Nephron (organoid): ENCODE data around the gene KRT82.

Source experiments
- H3K27ac Mint-ChIP-seq, 3 experiments: 2 replicates each; pipeline ENCODE4 v1.8.0; 2020; ENCODE audit warnings: mixed read lengths in 3 of 3, mild to moderate bottlenecking in 2 of 3, moderate library complexity in 1 of 3
- H3K27me3 Mint-ChIP-seq: 2 replicates; pipeline ENCODE4 v1.8.0; 2021; ENCODE audit warnings: low read depth, mild to moderate bottlenecking, moderate library complexity, mixed read lengths
- H3K36me3 Mint-ChIP-seq: 2 replicates; pipeline ENCODE4 v1.8.0; 2020; ENCODE audit warnings: low read depth, mixed read lengths
- H3K4me1 Mint-ChIP-seq: 2 replicates; pipeline ENCODE4 v1.8.0; 2020; ENCODE audit warnings: mixed read lengths
- H3K4me3 Mint-ChIP-seq, 3 experiments: 2 replicates each; pipeline ENCODE4 v1.8.0; 2020; ENCODE audit warnings: mild to moderate bottlenecking in 3 of 3, mixed read lengths in 3 of 3, moderate library complexity in 2 of 3
- H3K9me3 Mint-ChIP-seq: 2 replicates; pipeline ENCODE4 v1.8.0; 2020; ENCODE audit warnings: mixed read lengths
- TF ChIP-seq, protein P1 (sequence below), 3 experiments: fragments of 200-600 bp; sonication (generic); IDR thresholded peaks; one replicate each; pipeline ENCODE4 v1.5.0; 2021; ENCODE audit warnings: antibody characterized with exemption in 3 of 3; ENCODE audit not compliant: unreplicated experiment in 3 of 3

KRT82 gene

GRCh38 chr12:52441320-52441911, 35.3 kb upstream of the KRT82 start:
- TF ChIP-seq, protein P1, sequence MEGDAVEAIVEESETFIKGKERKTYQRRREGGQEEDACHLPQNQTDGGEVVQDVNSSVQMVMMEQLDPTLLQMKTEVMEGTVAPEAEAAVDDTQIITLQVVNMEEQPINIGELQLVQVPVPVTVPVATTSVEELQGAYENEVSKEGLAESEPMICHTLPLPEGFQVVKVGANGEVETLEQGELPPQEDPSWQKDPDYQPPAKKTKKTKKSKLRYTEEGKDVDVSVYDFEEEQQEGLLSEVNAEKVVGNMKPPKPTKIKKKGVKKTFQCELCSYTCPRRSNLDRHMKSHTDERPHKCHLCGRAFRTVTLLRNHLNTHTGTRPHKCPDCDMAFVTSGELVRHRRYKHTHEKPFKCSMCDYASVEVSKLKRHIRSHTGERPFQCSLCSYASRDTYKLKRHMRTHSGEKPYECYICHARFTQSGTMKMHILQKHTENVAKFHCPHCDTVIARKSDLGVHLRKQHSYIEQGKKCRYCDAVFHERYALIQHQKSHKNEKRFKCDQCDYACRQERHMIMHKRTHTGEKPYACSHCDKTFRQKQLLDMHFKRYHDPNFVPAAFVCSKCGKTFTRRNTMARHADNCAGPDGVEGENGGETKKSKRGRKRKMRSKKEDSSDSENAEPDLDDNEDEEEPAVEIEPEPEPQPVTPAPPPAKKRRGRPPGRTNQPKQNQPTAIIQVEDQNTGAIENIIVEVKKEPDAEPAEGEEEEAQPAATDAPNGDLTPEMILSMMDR (IDR thresholded peaks at IDR 0.05; ENCODE audit: unreplicated experiment in 3 of 3): no peak
- Mint-ChIP-seq H3K4me3 (no peak overlapping the region), H3K4me1 (peaks cover 6% of the 10 kb centered on the region), H3K9me3 (no peaks in the 10 kb centered on the region), H3K36me3 (no peaks in the 10 kb centered on the region), H3K27ac (no peak overlapping the region), H3K27me3 (peaks cover 16% of the 10 kb centered on the region)

DNA sequence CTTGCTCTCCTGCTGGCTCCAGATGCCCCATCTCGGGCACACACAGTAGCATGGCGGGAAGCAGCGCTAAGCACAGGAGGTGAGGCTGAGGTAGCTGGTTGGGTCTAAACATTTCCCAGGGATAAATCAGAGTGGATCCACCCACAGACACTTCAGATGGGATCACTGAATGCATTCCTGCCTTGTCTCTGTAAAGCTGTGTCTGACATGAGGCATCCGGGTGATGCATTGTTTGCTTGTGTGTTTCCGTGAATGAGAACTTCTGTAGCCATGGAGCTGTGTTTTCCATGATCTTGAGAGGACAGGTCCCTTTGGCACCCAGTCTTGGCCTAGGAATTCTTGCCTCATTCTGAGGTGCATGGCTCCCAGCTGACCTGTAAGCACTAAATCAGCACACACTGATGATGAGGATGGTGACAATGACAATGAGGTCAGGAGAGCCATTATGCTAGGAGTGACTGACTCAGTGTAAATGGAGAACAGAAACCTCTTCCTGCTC, 34.7 kb upstream of the KRT82 start:
- Mint-ChIP-seq H3K27me3 (peaks cover 15% of the 10 kb centered on the region), H3K36me3 (no peaks in the 10 kb centered on the region)

DNA sequence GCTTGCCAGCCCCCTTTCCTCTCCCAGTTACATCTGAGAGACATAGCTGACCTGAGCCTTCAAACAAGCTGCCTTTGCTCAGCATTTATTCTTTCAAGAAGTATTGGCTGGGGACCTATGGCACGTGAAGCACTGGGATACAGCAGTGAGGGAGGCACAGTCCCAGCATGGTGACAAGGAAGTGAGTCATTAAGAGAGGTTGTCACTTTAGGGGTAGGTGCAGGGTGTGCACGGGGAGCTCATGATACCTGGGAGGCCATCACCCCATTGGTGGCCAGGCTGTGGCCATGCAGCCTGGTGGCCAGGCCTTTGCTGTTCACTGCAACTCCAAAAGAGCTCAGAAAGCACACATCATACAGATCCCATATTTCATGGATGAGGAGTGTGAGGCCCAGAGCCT, 33.7 kb upstream of the KRT82 start:
- H3K36me3 Mint-ChIP-seq: no peaks in the 10 kb centered on the region
- H3K4me3 Mint-ChIP-seq: no peak overlapping the region
- H3K27me3 Mint-ChIP-seq: peaks cover 21% of the 10 kb centered on the region
- H3K4me1 Mint-ChIP-seq: peaks cover 6% of the 10 kb centered on the region
- H3K9me3 Mint-ChIP-seq: no peaks in the 10 kb centered on the region
- TF ChIP-seq, protein P1 (IDR thresholded peaks at IDR 0.05; ENCODE audit: unreplicated experiment in 3 of 3): no peak
- H3K27ac Mint-ChIP-seq: no peak overlapping the region

More for the DNA sequence above, 34.7 kb upstream of the KRT82 start:
- no peak overlapping the region for H3K4me3 Mint-ChIP-seq
- TF ChIP-seq, protein P1 (IDR thresholded peaks at IDR 0.05; ENCODE audit: unreplicated experiment in 3 of 3): no peak
- H3K9me3 Mint-ChIP-seq: no peaks in the 10 kb centered on the region
- H3K4me1 Mint-ChIP-seq: peaks cover 6% of the 10 kb centered on the region
- no peak overlapping the region for H3K27ac Mint-ChIP-seq

- H3K9me3 Mint-ChIP-seq: no peaks in the 10 kb centered on the region
- TF ChIP-seq, protein P1 (IDR thresholded peaks at IDR 0.05; ENCODE audit: unreplicated experiment in 3 of 3): no peak
- H3K27me3 Mint-ChIP-seq: peaks cover 24% of the 10 kb centered on the region
- H3K27ac Mint-ChIP-seq: no peak overlapping the region
- no peak overlapping the region for H3K4me3 Mint-ChIP-seq
- no peaks in the 10 kb centered on the region for H3K36me3 Mint-ChIP-seq
- H3K4me1 Mint-ChIP-seq: peaks cover 6% of the 10 kb centered on the region
Measured at GRCh38 chr12:52439420-52439819, 33.3 kb upstream of the KRT82 start.

- Mint-ChIP-seq H3K27ac (no peak overlapping the region), H3K4me3 (no peak overlapping the region), H3K27me3 (peaks cover 27% of the 10 kb centered on the region), H3K9me3 (no peaks in the 10 kb centered on the region), H3K4me1 (peaks cover 6% of the 10 kb centered on the region), H3K36me3 (no peaks in the 10 kb centered on the region)
- TF ChIP-seq, protein P1 (IDR thresholded peaks at IDR 0.05; ENCODE audit: unreplicated experiment in 3 of 3): no peak
Measured at GRCh38 chr12:52438305-52439301, 32.5 kb upstream of the KRT82 start.
